HG03520 (cell line): ENCODE measurements around the gene KRT75.

ENCODE experiments used
- ATAC-seq: cut with Tn5 transposase; IDR thresholded peaks from one replicate; pipeline ENCODE4 v1.9.1; 2021; ENCODE audit warnings: mild to moderate bottlenecking, moderate library complexity; ENCODE audit not compliant: unreplicated experiment

Gene KRT75

DNA sequence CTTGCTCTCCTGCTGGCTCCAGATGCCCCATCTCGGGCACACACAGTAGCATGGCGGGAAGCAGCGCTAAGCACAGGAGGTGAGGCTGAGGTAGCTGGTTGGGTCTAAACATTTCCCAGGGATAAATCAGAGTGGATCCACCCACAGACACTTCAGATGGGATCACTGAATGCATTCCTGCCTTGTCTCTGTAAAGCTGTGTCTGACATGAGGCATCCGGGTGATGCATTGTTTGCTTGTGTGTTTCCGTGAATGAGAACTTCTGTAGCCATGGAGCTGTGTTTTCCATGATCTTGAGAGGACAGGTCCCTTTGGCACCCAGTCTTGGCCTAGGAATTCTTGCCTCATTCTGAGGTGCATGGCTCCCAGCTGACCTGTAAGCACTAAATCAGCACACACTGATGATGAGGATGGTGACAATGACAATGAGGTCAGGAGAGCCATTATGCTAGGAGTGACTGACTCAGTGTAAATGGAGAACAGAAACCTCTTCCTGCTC, 6.7 kb upstream of the KRT75 start:
- ATAC-seq, result no peak

DNA sequence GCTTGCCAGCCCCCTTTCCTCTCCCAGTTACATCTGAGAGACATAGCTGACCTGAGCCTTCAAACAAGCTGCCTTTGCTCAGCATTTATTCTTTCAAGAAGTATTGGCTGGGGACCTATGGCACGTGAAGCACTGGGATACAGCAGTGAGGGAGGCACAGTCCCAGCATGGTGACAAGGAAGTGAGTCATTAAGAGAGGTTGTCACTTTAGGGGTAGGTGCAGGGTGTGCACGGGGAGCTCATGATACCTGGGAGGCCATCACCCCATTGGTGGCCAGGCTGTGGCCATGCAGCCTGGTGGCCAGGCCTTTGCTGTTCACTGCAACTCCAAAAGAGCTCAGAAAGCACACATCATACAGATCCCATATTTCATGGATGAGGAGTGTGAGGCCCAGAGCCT, 5.7 kb upstream of the KRT75 start:
- no peak for ATAC-seq

DNA sequence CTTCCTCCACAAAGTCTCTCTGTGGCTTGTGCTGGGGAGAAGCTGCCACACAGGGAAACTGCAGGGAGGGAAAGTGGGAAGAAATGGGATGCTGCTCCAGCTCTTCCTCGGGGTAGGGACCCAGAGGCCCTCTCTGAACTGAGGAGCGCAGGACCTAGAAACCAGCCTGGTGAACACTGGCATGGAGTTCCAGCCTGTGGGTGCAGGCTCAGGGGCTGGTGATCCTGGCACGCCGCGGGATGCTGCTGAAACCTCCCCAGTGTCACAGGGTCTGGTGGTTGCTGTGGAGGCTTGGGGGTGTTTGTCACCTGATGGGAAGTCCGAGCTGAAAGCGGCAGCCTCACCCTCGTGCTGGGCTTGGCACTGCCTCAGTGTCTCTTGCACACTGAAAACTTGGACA, 5.2 kb upstream of the KRT75 start:
- ATAC-seq, result no peak

DNA sequence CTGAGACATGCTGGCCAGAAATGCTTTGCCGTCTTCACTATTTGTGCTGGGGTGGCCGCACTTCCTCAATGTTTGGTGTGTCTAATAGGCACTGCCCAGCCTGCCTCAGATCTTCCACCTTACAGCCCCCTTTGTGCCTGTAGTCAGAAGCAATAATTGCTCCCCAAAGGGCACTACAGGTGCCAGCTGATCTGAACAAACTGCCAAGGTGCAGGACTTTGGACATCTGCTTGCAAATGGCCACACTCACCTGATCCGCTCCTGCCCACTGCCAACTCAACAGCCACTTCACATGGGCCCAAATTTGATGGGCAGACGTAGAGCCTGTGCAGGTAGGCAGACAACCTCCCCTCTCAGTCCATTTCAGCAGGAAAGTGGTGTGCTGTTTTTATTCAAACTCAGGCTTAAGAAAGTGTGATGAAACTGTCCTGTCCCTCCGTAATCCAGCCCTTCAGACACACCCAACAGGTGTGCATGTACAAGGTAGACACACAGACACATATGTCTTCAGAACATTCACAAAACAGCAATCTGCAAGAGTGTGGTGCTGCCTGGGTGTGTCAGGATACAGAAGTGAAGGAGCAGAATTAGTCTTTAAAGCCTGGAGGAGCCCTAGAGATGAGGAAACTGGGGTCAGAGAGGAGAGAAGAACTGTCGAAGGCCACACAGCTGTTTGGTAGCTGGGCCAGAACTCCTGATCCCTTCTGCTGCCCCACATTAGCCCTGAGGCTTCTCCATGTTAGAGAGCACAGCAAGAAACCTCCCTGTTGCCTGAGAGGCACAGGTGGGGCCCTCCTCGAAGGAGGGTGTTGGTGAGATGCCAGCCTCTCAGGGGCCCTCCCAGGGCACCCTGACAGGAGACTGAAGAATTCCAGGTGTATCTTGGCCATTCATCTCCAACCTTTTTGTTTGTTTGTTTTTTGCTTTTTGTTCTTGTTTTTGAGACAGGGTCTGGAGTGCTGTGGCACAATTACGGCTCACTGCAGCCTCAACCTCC, 4.4 kb upstream of the KRT75 start:
- no peak for ATAC-seq

DNA sequence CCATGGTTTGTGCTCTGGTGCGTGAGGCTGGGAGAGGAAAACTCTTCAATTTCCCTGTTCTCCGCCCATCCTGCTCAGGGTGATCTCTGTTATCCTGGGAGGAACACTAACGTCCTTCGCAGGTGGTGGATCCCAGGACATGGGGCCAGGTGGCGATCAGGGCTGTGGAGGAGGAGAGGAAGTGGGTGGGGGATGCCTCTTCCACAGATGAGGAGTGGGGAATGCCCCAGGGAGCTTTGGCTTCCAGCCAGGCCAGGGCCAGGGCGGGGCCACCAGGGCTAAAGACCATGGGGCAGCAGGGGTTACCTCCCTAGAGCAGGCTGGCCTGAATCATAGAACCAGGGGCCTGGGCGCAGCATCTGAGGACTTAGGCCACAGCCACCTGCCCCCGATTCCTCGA, 3.3 kb upstream of the KRT75 start:
- no peak for ATAC-seq

DNA sequence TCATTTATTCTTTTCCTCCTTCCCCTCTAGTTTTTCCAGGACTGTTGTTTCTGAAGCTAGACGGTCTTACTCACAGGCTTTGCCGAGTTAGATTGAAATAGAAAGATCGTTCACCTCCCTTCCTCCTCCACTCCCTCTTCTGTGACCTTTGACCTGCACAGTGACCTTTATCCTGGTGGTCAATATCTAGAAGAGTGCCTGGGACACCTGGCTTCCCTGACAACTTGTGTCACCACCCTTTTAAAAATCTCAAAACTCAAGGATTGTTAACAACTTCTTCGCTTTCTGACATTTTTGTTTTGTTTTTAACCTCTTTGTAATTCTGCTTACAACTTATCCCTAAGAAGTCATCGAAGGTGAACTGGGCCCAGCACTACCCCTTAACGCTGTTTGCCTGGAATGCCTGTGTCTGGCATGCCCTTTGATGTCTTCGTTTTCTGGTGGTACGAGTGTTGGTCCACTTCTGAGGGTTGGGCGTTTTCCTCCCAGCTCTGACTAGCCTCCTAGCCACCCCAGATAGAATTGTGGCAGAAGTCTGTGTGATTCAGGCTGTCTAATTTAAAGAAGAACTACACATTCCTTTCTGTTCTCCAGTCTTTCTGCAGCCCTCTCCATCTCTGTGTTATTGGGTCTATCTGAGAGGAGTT, 2.8 kb upstream of the KRT75 start:
- ATAC-seq, result no peak

DNA sequence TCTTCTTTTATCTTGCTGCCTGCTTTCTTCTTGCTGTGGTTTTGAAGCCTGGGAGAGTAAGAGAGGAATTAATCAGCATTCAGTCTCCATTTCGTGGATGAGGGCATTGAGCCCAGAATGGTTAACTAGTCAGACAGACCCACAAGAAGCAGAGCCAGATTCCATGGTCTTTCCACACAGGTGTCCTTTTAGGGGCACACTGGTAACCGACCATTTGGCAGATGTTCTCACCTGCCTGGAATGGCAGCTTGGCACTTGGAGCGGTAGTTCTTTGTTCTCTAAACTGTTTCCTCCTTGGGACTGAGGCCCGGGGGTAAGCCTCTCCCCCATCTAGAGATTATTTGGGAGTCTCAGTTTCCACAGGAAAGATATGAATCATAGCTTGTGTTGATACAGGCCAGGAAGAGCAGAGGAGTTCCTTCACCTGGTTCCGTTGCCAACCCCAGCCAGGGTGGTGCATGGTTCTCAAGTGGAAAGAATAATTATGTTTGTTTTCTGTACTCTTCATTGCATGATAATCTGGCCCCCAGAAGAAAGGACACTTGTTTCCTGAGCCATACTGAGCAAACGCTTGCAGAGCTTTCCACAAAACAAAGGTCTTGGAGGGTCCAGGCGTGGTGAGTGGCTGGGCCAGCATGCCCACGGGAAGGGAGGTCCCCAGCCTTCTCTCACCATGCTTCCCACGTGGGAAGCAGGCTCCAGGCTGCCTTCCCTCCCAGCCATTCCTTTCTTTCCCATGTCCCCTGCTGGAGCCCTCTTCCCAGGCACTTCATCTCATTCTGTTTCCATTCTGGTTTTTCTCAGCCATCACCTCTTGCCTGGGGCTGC, 2.0 kb upstream of the KRT75 start:
- ATAC-seq, result no peak

DNA sequence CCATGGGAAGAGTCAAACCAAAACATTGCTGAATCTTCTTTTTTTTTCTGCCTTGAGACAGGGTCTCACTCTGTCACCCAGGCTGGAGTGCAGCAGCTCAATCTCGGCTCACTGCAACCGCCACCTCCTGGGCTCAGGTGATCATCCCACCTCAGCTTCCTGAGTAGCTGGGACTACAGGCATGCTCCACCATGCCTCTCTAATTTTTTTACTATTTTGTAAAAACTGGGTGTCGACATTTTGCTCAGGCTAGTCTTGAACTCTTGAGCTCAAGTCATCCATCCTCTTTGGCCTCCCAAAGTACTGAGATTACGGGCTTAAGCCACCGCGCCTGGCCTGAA, 1.5 kb upstream of the KRT75 start:
- no peak for ATAC-seq

DNA sequence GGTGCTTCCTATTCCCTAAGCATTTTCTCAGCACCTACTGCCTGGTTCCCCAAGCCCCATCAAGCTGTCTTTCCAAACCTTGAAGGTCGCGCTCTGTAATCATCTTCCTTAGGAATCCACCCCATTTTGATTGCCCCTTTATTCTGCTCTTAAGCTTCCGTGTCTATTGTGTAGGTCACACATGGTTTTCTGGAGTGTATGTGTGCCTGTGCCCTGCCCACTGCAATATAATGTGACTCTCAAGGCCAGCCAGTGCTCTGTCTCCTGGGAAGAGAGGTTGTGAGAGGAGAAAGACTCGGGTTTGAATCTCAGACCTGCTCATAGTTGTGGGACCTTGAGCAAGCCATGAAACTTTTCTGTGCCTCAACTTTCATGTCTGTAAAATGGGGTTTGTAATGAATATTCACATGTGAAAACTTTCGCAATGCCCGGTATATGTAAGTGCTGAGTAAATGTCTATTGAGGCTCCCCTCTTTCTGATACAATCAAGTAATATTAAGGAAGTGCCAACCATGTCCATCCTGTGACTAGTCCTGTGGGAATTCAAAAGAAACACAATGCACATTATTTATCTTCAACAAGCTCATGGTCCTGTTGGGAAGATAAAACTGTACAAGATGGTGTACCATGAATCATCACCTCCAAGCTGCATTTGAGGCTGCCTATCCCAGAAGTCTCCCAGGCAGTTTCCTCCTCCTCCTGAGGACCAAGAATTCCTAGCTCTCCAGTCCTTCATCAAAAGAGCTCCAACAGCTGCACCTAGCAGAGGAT, 774 bp upstream of the KRT75 start:
- no peak for ATAC-seq

DNA sequence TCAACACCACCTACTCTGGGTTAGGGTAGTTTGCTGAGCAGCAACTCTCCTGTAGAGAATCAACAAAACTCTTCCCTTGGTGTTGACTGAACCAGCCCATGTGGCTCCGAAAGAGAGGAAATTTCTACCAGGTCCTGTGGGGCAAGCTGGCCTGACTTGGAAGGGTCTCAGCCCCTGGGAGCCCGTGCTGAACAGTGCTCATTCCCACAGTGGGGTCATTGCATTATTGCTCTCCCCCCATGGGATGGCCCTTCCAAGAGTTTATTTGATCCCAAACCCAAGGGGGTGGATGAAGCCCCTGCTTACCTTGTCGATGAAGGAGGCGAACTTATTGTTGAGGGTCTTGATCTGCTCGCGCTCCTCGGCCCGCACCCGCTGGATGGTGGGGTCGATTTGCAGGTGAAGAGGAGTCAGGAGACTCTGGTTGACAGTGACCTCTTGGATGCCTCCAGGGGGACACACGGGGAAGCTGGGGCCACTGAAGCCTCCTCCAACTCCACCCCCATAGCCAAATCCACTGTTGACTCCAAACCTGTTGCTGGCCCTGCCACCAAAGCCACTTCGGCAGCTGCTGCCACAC, 580 bp downstream of the KRT75 start:
- no peak for ATAC-seq

DNA sequence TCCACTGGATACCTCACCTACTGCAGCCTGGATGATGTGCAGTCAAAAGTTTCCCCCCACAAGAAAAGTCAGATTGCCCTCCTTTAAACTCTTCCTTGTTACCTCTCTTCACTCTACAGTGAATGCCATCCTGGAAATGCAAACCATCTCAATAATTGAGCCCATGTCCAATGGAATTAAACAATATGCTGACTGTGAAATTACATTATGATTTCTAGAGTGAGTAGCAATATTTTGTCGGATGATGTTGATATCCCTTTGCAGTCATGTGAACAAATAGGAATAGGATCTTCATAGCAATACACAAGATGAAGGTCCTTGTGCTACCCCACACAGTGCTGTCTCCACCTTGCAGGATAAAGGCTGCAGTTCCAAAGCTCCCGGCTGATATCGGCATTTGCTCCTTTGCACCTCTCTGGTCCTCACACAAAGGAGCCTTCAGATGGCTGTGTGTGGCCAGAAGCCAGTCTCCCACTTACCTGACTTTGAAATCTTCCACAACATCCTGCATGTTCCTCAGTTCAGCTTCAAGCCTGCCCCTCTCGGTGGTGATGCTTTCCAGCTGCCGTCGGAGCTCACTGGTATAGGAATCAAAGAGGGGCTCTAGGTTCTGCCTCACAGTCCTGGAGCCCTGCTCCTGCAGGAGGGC, 1.5 kb downstream of the KRT75 start:
- no peak for ATAC-seq

DNA sequence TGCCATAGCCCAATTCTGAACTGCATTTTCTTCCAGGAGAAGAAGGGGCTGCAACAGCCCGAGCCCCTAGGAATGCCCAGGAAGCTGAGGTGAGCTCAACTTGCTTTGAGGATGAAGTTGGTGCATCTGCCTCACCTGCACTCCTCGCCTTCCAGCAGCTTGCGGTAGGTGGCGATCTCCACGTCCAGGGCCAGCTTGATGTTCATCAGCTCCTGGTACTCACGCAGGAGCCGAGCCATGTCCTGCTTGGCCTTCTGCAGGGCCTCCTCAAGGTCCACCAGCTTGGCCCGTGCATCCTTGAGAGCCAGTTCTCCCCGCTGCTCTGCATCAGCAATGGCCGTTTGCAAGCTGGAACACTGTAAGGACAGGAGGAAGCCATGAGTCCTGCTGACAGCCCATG, 6.0 kb downstream of the KRT75 start:
- no peak for ATAC-seq

DNA sequence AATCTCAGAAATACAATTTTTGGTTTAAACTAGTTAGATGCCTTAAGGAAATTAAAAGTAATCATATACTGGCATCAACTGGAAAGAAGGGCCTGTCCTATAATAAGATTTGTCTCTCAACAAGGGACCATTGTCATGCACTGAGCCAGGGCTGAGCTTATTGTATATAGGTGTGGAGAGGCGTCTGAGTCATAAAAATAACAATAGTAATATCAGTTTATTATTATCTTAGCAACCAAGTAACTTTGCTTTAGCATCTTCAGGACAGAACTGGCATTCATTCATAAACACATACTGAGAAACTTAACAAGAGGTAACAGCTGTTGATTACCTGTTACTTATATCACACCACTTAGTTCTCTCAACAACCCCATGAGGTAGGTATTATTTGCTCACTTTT, 7.1 kb downstream of the KRT75 start:
- ATAC-seq, result no peak

DNA sequence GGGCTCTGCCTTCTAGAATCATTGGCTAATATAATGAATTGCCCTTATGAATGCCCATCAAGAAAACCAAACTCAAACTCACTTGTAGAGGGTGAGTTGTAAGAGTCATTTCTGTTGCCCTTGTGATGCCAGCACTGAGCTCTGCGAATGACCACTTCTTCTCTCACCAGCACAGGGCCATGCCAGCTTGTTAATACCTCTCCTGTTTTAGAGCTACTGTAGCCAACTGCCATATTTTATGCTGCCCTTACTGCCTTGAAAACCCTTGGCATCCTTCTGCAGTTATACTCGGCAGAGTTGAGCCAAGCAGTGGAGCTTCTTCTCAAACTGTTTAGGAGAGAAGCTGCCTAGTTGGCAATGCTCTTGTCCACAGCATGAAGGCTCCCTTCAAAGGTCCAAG, 8.1 kb downstream of the KRT75 start:
- no peak for ATAC-seq

DNA sequence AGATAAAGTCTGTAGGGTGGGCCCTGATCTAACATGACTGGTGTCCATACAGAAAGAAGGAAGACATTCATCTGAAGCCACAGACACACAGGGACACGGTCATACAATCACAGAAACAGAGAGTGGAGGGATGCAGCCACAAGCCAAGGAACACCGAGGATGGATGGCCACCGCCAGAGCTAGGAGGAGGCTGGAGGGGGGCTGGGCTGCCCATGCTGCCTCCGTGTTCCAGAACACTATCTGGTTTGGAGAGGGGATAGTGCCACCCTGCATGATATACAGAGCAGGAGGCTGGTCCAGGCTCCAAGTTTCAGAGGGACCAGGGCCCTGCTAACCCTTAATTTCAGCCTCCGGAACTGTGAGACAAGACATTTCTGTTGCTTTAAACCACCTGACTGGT, 8.7 kb downstream of the KRT75 start:
- ATAC-seq, result no peak

DNA sequence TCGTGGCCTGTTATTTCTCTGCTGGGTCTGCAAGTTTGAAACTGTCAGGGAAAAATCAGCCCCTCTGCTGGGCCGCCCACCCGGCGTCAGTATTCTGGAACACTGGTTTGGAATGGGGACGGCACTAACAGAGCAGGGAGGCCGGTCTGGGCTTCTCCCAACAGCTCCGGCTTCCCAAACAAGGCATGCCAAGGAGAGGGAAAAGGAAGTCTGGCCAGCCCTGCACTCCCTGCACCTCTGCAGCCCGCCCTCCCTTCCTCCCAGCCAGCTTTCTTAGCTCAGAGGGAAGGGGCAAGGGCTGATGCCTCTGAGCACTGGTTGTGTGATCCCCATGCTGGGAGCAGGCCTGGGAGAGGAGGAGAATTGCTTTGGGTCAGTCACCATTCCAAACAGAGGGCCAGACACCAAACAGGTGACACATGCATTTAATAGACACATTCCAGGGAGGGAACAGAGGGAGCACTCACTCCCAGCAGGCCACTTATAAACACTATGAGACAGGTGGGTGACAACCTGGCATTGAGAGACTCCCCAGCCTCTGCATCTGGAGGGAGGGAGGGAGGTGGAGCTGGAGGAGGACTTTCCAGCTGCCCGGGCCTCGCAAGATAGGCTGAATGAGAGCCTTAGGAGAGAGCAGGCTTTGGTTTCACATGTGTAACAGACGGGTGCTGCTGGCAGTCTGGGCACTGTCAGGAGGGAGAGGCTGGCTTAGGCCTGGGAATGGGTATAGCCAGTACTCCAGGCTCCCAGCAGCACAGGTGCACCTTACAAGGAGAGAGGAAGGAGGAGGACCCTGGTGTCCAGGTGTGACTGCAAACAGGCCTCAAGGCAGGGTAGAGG, 10.3 kb downstream of the KRT75 start:
- ATAC-seq, result no peak

DNA sequence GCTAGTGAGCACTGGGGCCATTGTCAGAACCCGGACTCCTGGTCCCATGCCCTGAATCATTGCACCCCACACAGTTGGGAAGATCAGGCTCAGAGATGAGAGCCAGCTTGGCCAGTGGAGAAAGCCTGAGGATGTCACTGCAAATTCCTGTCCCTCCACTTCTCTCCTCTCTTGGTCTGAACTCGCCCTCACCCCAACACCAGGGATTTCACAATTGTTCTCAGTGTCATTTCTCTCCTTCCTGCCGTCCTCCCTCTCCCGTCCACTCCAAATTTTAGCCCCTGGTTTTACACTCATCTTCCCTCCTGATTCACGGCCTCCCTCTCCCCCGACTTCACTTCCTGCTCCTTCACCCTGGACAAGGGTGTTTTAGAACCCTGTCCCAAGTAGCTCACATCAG, 11.1 kb downstream of the KRT75 start:
- ATAC-seq, result no peak

DNA sequence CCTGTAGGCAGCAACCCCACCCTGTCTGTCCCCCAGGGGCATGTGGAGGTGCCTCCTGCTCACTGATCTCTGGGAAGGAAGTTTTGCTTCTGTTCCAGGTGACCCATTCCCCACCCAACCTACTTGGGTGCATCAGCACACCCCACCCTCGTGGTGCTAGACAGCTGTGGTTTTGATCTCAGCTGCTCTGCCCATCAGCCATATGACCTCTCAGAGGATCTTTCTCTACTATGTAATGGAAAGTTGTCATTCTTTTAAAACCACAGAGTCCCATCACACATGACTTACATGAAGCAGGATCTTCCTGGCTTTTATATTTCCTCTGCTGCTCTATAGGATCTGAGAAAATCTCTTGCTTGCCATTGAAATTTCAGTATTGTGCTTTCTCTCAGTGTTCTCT, 14.5 kb downstream of the KRT75 start:
- ATAC-seq, result no peak

DNA sequence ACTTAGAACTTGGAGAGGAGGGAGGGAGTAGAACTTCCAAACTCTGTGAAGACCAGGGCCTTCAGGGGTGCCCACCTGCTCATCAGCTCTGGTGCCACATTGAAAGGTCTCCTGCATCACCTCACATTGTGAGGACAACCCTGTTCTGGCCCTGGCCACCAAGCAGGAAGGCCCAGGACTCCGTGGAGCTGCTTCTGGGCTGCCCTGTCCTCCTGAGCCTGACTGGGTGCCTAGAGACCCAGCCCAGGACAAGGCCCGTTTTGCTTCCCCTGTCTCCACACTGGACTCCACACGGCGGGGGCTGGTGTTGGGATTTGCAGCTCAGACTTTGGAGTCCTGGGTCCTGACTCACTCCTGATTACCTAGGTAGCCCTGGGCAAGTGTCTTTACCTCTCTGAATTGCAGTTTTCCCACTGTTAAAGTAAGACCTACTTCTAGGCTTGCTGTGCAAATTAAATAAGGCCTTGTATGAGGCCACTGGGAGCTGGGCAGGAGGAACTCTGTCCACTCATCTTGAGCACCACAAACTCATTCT, 15.5 kb downstream of the KRT75 start:
- ATAC-seq, result no peak
